HepG2 (cell line): ENCODE results near the gene OR1S2. TPM values are rescaled to one million over a fixed set of nuclear protein-coding genes. Genes with fewer than 3 reads are reported as not detected.

Experiments
- FOXP1 ChIP-seq, 2 experiments: fragments of 450-650 bp in 1 of 2; IDR thresholded peaks; 2 replicates each; pipeline ENCODE4 v1.6.1; 2017 to 2018; ENCODE audit warnings: antibody characterized with exemption in 1 of 2
- IRF2 ChIP-seq: IDR thresholded peaks from 2 replicates; pipeline ENCODE4 v1.6.1; 2018; ENCODE audit warnings: missing genetic modification reagents, missing compliant biosample characterization
- ISL2 ChIP-seq: sonication (generic); formaldehyde crosslinking; IDR thresholded peaks from 2 replicates; pipeline ENCODE4 v1.5.0; 2020; ENCODE audit warnings: missing genetic modification reagents
- NFKBIZ ChIP-seq: IDR thresholded peaks from 2 replicates; pipeline ENCODE4 v1.6.1; 2018; ENCODE audit warnings: missing genetic modification reagents, missing compliant biosample characterization
- SRSF4 ChIP-seq: fragments of 200-400 bp; formaldehyde crosslinking; IDR thresholded peaks from one replicate; pipeline ENCODE4 v1.6.1; 2018; ENCODE audit warnings: mild to moderate bottlenecking, low read depth, low read length, moderate library complexity; ENCODE audit not compliant: poor library complexity, severe bottlenecking
- ZBTB3 ChIP-seq: sonication (generic); formaldehyde crosslinking; IDR thresholded peaks from 2 replicates; pipeline ENCODE4 v1.4.0; 2020; ENCODE audit warnings: low read depth, mild to moderate bottlenecking, moderate library complexity, missing genetic modification reagents, borderline replicate concordance
- ZNF136 ChIP-seq: sonication (generic); formaldehyde crosslinking; IDR thresholded peaks from 2 replicates; pipeline ENCODE4 v1.8.1; 2022; ENCODE audit warnings: low read depth, mild to moderate bottlenecking, moderate library complexity, missing genetic modification reagents
- ZNF615 ChIP-seq: sonication (generic); formaldehyde crosslinking; IDR thresholded peaks from 2 replicates; pipeline ENCODE4 v1.5.0; 2020; ENCODE audit warnings: mild to moderate bottlenecking, missing genetic modification reagents, borderline replicate concordance
- ZSCAN20 ChIP-seq: sonication (generic); formaldehyde crosslinking; IDR thresholded peaks from 2 replicates; pipeline ENCODE4 v1.4.0; 2020; ENCODE audit warnings: missing genetic modification reagents, mild to moderate bottlenecking, borderline replicate concordance
- polyA plus RNA-seq, 8 experiments: library from polyadenylated mRNA; depleted of rRNA in 3 of 8; stranded (reverse) in 7 of 8; unstranded in 1 of 8; fragments of >200 nt; fragmentation: Illumina TruSeq in 4 of 8; extraction: Trizol in 4 of 8; gene quantifications; 2 replicates each; pipeline versions ENCODE4 v1.2.1 to v1.2.3, GENCODE V29; 2011 to 2016; ENCODE audit warnings: low read depth in 4 of 8, missing spikeins in 1 of 8, mixed read lengths in 1 of 8; ENCODE audit not compliant: insufficient read depth in 1 of 8
- total RNA-seq, 5 experiments: library from RNA; depleted of rRNA; stranded (reverse); fragments of >200 nt; fragmentation: Illumina TruSeq; extraction: Trizol; gene quantifications; 2 replicates each; pipeline ENCODE4 v1.2.3, GENCODE V29; 2016; ENCODE audit warnings: low read depth in 1 of 5
- TF ChIP-seq, protein P1 (sequence below): sonication (generic); formaldehyde crosslinking; IDR thresholded peaks from 2 replicates; pipeline ENCODE4 v1.4.0; 2020; ENCODE audit warnings: missing genetic modification reagents, mild to moderate bottlenecking, borderline replicate concordance
- TF ChIP-seq, protein P2 (sequence below): sonication (generic); formaldehyde crosslinking; IDR thresholded peaks from 2 replicates; pipeline ENCODE4 v1.8.1; 2023; ENCODE audit warnings: missing genetic modification reagents, inconsistent platforms, borderline replicate concordance
- TF ChIP-seq, protein P3 (sequence below): sonication (generic); formaldehyde crosslinking; IDR thresholded peaks from 2 replicates; pipeline ENCODE4 v1.5.0; 2020; ENCODE audit warnings: mild to moderate bottlenecking, missing genetic modification reagents, borderline replicate concordance
- TF ChIP-seq, protein P4 (sequence below): sonication (generic); formaldehyde crosslinking; IDR thresholded peaks from 2 replicates; pipeline ENCODE4 v1.8.0; 2022; ENCODE audit warnings: missing genetic modification reagents, low read depth, mild to moderate bottlenecking, borderline replicate concordance
- TF ChIP-seq, protein P5 (sequence below): sonication (generic); formaldehyde crosslinking; IDR thresholded peaks from 2 replicates; pipeline ENCODE4 v1.4.0; 2020; ENCODE audit warnings: missing genetic modification reagents, borderline replicate concordance

The OR1S2 gene
- total and polyA plus RNA-seq, 2 of the 13 experiments (the other 11 are each of a cell fraction or from before 2014, with no cell fraction given), result not detected

DNA sequence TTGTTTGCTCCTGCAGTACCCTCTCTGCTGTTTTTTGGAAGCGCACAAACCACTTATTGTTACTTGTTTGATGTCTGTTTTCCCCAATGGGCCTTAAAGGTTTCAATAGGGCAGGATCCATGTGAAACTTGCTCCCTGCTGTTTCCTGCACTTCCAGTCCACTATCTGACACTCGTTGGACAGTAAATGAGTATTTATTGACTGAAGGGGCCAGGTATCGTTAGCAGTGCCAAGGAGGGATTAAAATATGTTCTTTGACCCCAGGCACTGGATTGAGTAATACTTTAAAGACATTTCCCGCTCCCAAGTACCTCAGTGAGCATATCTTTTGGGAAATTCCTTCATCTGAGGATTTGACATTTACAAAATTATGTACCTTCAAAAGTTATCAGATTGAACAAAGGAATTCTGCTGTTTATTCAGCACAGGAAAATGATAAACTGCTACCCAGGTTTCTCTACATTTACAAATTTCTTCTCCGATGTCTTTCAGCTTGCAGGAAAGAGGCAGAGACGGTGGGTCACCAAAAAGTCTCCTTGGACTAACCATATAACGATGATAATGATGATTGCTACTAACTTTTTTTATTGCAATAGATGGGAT lies 38.3 kb downstream of the OR1S2 start (continued):
- TF ChIP-seq, protein P1, sequence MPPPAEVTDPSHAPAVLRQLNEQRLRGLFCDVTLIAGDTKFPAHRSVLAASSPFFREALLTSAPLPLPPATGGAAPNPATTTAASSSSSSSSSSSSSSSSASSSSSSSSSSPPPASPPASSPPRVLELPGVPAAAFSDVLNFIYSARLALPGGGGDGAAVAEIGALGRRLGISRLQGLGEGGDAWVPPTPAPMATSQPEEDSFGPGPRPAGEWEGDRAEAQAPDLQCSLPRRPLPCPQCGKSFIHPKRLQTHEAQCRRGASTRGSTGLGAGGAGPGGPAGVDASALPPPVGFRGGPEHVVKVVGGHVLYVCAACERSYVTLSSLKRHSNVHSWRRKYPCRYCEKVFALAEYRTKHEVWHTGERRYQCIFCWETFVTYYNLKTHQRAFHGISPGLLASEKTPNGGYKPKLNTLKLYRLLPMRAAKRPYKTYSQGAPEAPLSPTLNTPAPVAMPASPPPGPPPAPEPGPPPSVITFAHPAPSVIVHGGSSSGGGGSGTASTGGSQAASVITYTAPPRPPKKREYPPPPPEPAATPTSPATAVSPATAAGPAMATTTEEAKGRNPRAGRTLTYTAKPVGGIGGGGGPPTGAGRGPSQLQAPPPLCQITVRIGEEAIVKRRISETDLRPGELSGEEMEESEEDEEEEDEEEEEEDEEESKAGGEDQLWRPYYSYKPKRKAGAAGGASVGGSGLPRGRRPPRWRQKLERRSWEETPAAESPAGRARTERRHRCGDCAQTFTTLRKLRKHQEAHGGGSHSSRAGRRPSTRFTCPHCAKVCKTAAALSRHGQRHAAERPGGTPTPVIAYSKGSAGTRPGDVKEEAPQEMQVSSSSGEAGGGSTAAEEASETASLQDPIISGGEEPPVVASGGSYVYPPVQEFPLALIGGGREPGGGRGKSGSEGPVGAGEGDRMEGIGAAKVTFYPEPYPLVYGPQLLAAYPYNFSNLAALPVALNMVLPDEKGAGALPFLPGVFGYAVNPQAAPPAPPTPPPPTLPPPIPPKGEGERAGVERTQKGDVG (CRISPR knock-in tag), result no peak
- TF ChIP-seq SRSF4 (no peak), ZBTB3 (CRISPR knock-in tag) (peak; percentile 68; the same call in 1 of the 2 replicates), NFKBIZ (CRISPR knock-in tag) (peak; percentile 87), ZNF136 (CRISPR knock-in tag) (no peak), IRF2 (CRISPR knock-in tag) (peak; percentile 68), ZSCAN20 (CRISPR knock-in tag) (no peak), FOXP1 (IDR thresholded peaks at IDR 0.05) (no peak), FOXP1 (CRISPR knock-in tag; IDR thresholded peaks at IDR 0.05) (peak; percentile 92), ISL2 (peak; percentile 99), ZNF615 (no peak)
- TF ChIP-seq, protein P2, sequence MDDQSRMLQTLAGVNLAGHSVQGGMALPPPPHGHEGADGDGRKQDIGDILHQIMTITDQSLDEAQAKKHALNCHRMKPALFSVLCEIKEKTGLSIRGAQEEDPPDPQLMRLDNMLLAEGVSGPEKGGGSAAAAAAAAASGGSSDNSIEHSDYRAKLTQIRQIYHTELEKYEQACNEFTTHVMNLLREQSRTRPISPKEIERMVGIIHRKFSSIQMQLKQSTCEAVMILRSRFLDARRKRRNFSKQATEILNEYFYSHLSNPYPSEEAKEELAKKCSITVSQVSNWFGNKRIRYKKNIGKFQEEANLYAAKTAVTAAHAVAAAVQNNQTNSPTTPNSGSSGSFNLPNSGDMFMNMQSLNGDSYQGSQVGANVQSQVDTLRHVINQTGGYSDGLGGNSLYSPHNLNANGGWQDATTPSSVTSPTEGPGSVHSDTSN (CRISPR knock-in tag), result no peak
- TF ChIP-seq, protein P3, sequence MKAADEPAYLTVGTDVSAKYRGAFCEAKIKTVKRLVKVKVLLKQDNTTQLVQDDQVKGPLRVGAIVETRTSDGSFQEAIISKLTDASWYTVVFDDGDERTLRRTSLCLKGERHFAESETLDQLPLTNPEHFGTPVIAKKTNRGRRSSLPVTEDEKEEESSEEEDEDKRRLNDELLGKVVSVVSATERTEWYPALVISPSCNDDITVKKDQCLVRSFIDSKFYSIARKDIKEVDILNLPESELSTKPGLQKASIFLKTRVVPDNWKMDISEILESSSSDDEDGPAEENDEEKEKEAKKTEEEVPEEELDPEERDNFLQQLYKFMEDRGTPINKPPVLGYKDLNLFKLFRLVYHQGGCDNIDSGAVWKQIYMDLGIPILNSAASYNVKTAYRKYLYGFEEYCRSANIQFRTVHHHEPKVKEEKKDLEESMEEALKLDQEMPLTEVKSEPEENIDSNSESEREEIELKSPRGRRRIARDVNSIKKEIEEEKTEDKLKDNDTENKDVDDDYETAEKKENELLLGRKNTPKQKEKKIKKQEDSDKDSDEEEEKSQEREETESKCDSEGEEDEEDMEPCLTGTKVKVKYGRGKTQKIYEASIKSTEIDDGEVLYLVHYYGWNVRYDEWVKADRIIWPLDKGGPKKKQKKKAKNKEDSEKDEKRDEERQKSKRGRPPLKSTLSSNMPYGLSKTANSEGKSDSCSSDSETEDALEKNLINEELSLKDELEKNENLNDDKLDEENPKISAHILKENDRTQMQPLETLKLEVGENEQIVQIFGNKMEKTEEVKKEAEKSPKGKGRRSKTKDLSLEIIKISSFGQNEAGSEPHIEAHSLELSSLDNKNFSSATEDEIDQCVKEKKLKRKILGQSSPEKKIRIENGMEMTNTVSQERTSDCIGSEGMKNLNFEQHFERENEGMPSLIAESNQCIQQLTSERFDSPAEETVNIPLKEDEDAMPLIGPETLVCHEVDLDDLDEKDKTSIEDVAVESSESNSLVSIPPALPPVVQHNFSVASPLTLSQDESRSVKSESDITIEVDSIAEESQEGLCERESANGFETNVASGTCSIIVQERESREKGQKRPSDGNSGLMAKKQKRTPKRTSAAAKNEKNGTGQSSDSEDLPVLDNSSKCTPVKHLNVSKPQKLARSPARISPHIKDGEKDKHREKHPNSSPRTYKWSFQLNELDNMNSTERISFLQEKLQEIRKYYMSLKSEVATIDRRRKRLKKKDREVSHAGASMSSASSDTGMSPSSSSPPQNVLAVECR (CRISPR knock-in tag), result peak; percentile 43; the same call in 1 of the 2 replicates
- TF ChIP-seq, protein P4, sequence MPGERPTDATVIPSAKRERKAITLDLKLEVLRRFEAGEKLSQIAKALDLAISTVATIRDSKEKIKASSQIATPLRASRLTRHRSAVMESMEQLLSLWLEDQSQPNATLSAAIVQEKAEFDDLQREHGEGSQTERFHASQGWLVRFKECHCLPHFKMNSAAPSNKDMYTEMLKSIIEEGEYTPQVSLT (CRISPR knock-in tag), result no peak
- TF ChIP-seq, protein P5, sequence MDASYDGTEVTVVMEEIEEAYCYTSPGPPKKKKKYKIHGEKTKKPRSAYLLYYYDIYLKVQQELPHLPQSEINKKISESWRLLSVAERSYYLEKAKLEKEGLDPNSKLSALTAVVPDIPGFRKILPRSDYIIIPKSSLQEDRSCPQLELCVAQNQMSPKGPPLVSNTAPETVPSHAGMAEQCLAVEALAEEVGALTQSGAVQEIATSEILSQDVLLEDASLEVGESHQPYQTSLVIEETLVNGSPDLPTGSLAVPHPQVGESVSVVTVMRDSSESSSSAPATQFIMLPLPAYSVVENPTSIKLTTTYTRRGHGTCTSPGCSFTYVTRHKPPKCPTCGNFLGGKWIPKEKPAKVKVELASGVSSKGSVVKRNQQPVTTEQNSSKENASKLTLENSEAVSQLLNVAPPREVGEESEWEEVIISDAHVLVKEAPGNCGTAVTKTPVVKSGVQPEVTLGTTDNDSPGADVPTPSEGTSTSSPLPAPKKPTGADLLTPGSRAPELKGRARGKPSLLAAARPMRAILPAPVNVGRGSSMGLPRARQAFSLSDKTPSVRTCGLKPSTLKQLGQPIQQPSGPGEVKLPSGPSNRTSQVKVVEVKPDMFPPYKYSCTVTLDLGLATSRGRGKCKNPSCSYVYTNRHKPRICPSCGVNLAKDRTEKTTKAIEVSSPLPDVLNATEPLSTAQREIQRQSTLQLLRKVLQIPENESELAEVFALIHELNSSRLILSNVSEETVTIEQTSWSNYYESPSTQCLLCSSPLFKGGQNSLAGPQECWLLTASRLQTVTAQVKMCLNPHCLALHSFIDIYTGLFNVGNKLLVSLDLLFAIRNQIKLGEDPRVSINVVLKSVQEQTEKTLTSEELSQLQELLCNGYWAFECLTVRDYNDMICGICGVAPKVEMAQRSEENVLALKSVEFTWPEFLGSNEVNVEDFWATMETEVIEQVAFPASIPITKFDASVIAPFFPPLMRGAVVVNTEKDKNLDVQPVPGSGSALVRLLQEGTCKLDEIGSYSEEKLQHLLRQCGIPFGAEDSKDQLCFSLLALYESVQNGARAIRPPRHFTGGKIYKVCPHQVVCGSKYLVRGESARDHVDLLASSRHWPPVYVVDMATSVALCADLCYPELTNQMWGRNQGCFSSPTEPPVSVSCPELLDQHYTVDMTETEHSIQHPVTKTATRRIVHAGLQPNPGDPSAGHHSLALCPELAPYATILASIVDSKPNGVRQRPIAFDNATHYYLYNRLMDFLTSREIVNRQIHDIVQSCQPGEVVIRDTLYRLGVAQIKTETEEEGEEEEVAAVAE (CRISPR knock-in tag), result 0 out of 2 replicates have a peak, but pooled peaks have one; percentile 72
